ENCODE measurements around the gene GNAI2.

DNA sequence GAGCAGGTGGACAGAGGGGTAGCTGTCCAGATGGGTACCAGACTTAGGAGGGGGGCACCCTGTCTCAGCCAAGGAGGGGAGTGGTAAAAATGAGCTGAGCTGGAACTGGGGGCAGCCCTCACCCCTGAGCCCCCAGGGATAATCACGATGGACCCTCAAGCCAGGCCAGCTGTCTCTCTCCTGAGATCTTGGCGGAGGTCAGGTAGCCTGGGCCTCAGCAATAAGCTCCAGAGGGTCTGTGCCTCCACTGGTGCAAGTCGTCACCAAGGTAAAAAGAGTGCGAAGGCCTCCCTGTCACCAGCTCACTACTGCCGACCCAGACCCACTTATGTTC is 25.9 kb upstream of the GNAI2 start:
- TF ChIP-seq, protein P1, sequence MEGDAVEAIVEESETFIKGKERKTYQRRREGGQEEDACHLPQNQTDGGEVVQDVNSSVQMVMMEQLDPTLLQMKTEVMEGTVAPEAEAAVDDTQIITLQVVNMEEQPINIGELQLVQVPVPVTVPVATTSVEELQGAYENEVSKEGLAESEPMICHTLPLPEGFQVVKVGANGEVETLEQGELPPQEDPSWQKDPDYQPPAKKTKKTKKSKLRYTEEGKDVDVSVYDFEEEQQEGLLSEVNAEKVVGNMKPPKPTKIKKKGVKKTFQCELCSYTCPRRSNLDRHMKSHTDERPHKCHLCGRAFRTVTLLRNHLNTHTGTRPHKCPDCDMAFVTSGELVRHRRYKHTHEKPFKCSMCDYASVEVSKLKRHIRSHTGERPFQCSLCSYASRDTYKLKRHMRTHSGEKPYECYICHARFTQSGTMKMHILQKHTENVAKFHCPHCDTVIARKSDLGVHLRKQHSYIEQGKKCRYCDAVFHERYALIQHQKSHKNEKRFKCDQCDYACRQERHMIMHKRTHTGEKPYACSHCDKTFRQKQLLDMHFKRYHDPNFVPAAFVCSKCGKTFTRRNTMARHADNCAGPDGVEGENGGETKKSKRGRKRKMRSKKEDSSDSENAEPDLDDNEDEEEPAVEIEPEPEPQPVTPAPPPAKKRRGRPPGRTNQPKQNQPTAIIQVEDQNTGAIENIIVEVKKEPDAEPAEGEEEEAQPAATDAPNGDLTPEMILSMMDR (IDR thresholded peaks at IDR 0.05), result no peak
- TF ChIP-seq NFYB (CRISPR knock-in tag; conservative IDR thresholded peaks at IDR 0.05; ENCODE audit: low read depth) (no peak), ZNF121 (CRISPR knock-in tag; IDR thresholded peaks at IDR 0.05) (no peak), MXD4 (CRISPR knock-in tag; IDR thresholded peaks at IDR 0.05; ENCODE audit: borderline replicate concordance) (no peak)
- TF ChIP-seq, protein P2, sequence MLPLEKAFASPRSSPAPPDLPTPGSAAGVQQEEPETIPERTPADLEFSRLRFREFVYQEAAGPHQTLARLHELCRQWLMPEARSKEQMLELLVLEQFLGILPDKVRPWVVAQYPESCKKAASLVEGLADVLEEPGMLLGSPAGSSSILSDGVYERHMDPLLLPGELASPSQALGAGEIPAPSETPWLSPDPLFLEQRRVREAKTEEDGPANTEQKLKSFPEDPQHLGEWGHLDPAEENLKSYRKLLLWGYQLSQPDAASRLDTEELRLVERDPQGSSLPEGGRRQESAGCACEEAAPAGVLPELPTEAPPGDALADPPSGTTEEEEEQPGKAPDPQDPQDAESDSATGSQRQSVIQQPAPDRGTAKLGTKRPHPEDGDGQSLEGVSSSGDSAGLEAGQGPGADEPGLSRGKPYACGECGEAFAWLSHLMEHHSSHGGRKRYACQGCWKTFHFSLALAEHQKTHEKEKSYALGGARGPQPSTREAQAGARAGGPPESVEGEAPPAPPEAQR (CRISPR knock-in tag; IDR thresholded peaks at IDR 0.05), result no peak

All from WTC11 (cell line).